ENCODE results near the gene PIAS4.

DNA sequence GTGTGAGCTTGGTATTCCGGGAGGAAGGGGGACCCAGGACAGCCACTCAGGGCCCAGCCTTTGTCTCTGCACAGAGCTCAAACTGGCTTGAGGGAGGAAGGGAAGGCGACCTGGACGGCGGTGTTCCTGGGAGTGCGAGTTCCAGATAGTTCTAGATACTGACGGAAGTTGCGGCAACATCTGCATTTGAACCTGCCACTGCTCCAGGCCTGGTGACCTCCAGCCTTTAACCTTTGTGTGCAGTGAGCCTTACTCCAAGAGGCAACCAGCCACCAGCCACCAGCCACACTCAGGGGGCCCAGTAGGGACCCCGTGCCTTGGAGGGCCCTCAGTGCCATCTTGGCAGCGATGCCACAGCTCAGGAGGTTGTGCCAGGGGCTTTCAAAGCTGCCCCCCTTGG is 74.6 kb downstream of the PIAS4 start:
- TF ChIP-seq ZNF10 (tag by site-specific recombination; IDR thresholded peaks at IDR 0.05), result no peak
- TF ChIP-seq ZNF214 (tag by site-specific recombination; IDR thresholded peaks at IDR 0.05; ENCODE audit: borderline replicate concordance), result no peak
- TF ChIP-seq, protein P1, sequence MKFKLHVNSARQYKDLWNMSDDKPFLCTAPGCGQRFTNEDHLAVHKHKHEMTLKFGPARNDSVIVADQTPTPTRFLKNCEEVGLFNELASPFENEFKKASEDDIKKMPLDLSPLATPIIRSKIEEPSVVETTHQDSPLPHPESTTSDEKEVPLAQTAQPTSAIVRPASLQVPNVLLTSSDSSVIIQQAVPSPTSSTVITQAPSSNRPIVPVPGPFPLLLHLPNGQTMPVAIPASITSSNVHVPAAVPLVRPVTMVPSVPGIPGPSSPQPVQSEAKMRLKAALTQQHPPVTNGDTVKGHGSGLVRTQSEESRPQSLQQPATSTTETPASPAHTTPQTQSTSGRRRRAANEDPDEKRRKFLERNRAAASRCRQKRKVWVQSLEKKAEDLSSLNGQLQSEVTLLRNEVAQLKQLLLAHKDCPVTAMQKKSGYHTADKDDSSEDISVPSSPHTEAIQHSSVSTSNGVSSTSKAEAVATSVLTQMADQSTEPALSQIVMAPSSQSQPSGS (tag by site-specific recombination; IDR thresholded peaks at IDR 0.05; ENCODE audit: low read depth), result no peak

All from HEK293 (cell line).